HCT116 (cell line): ENCODE results near the gene CREB3L4.

Experiments used
- CEBPB ChIP-seq: IDR thresholded peaks from 2 replicates; pipeline ENCODE4 v1.6.1; 2012; ENCODE audit warnings: low read depth
- EZH2phosphoT487 ChIP-seq: fragments of 200-600 bp; IDR thresholded peaks from 2 replicates; pipeline ENCODE4 v1.6.1; 2018; ENCODE audit warnings: antibody characterized with exemption, borderline replicate concordance
- POLR2A ChIP-seq: IDR thresholded peaks from 2 replicates; pipeline ENCODE4 v1.7.0; 2011; ENCODE audit warnings: borderline replicate concordance; ENCODE audit not compliant: insufficient read depth, insufficient read length; ENCODE audit errors: extremely low read depth
- POLR2AphosphoS5 ChIP-seq: IDR thresholded peaks from 2 replicates; pipeline ENCODE4 v1.6.1; 2011; ENCODE audit warnings: mild to moderate bottlenecking, low read depth, low read length, moderate library complexity
- ZFX ChIP-seq: fragments of 450-650 bp; IDR thresholded peaks from 2 replicates; pipeline ENCODE4 v1.6.1; 2017
- TF ChIP-seq, protein P1 (sequence below), 3 experiments: fragments of 200-600 bp in 1 of 3; sonication (generic) in 1 of 3; IDR thresholded peaks in 2 of 3; conservative IDR thresholded peaks in 1 of 3; 2 replicates each; pipeline ENCODE4 v1.5.1; 2012 to 2017; ENCODE audit warnings: low read depth in 2 of 3, low read length in 2 of 3, antibody characterized with exemption in 1 of 3, borderline replicate concordance in 1 of 3, control low read depth in 1 of 3, mild to moderate bottlenecking in 1 of 3, mixed read lengths in 1 of 3, mixed run types in 1 of 3, moderate library complexity in 1 of 3; ENCODE audit not compliant: insufficient read depth in 1 of 3
- TF ChIP-seq, protein P2 (sequence below): IDR thresholded peaks from 2 replicates; pipeline ENCODE4 v1.6.1; 2012
- TF ChIP-seq, protein P3 (sequence below): IDR thresholded peaks from 2 replicates; pipeline ENCODE4 v1.6.1; 2012

DNA sequence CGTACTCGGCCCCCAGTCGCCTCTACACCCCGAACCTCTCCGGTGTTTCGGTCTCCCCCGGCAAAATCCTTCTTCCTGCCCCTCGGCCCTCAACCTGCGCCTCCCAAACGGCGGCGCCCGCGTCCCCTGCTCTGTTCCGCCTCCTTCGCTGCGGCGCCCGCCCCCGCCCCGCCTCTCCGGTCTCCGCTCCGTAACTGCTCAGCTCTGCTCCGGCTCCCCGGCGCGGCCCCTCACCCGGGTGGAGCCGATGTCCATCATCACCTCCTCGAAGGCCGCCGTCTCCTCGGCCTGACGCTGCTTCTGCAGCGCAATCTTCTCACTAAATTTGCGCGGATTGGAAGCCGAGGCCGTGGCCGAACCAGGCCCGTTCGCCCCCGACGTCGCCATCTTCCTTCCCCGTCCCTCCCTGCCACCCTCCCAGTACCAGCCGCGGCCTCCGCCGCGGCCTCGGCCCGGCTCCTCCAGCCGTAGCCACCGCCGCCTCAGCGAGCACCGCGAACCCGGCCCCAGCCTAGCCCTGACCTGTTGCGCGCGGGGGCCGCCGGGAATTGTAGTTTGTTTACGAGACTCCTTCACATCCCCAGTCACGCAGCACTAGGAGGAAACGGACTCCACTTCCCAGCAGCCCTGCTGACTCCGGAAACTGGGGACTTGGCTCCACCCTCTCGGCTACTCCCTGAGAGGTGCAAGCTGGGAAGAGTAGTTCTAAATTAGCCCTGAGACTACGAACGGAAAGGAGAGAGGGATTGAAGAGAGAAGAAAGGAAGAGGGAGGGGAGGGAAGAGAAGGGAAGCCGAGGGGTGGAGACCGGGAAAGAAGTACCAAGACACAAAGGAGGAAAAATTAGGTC lies 9.4 kb upstream of the CREB3L4 start, which contains the start of gene CRTC2:
- TF ChIP-seq CEBPB = no peak
- TF ChIP-seq, protein P1, sequence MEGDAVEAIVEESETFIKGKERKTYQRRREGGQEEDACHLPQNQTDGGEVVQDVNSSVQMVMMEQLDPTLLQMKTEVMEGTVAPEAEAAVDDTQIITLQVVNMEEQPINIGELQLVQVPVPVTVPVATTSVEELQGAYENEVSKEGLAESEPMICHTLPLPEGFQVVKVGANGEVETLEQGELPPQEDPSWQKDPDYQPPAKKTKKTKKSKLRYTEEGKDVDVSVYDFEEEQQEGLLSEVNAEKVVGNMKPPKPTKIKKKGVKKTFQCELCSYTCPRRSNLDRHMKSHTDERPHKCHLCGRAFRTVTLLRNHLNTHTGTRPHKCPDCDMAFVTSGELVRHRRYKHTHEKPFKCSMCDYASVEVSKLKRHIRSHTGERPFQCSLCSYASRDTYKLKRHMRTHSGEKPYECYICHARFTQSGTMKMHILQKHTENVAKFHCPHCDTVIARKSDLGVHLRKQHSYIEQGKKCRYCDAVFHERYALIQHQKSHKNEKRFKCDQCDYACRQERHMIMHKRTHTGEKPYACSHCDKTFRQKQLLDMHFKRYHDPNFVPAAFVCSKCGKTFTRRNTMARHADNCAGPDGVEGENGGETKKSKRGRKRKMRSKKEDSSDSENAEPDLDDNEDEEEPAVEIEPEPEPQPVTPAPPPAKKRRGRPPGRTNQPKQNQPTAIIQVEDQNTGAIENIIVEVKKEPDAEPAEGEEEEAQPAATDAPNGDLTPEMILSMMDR (IDR thresholded peaks at IDR 0.05 in 2 of 3, conservative IDR thresholded peaks at IDR 0.05 in 1 of 3; ENCODE audit: borderline replicate concordance in 1 of 3, insufficient read depth in 1 of 3, low read depth in 2 of 3, low read length in 2 of 3) = no peak
- TF ChIP-seq POLR2AphosphoS5 = peak; percentile 12; the same call in 1 of the 2 replicates
- no peak for TF ChIP-seq EZH2phosphoT487
- TF ChIP-seq, protein P2, sequence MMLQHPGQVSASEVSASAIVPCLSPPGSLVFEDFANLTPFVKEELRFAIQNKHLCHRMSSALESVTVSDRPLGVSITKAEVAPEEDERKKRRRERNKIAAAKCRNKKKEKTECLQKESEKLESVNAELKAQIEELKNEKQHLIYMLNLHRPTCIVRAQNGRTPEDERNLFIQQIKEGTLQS = no peak
- peak; percentile 94 for TF ChIP-seq ZFX
- TF ChIP-seq, protein P3, sequence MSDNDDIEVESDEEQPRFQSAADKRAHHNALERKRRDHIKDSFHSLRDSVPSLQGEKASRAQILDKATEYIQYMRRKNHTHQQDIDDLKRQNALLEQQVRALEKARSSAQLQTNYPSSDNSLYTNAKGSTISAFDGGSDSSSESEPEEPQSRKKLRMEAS = no peak
- no peak for TF ChIP-seq POLR2A
